ENCODE data around the gene HOXA4.

HOXA4 gene

GRCh38 chr7:27172315-27172774 lies 41.8 kb upstream of the HOXA4 start:
- Histone ChIP-seq H2AFZ (ENCODE audit: low read length) (peak overlapping the region; percentile 58; the same call in 1 of the 2 replicates), H3K4me1 (ENCODE audit: low read length) (peaks cover 9% of the 10 kb centered on the region), H3K4me2 (ENCODE audit: low read depth, low read length) (peak overlapping the region; percentile 99), H3K27me3 (replicated peaks; ENCODE audit: insufficient read depth, low read length) (peaks cover 85% of the 10 kb centered on the region), H3K27ac (ENCODE audit: low read length) (no peak overlapping the region), H4K20me1 (ENCODE audit: insufficient read depth, low read length) (no peaks in the 10 kb centered on the region), H3K9me3 (replicated peaks; ENCODE audit: insufficient read depth, low read length) (no peaks in the 10 kb centered on the region), H3K4me3 (ENCODE audit: low read length) (peak overlapping the region; percentile 59), H3K79me2 (ENCODE audit: low read length) (no peaks in the 10 kb centered on the region), H3K9ac (ENCODE audit: low read length) (no peak overlapping the region), H3K9me2 (replicated peaks; ENCODE audit: insufficient read depth, low read length) (no peaks in the 10 kb centered on the region), H3F3A (ENCODE audit: insufficient read depth, low read length) (peaks cover 12% of the 10 kb centered on the region), H3K36me3 (replicated peaks; ENCODE audit: insufficient read depth, low read length) (no peaks in the 10 kb centered on the region)
- TF ChIP-seq EZH2 (optimal IDR thresholded peaks at IDR 0.05; ENCODE audit: low read depth, low read length) (no peak), EZH2phosphoT487 (IDR thresholded peaks at IDR 0.05; ENCODE audit: low read length) (no peak), CTCF (IDR thresholded peaks at IDR 0.05; ENCODE audit: low read length) (no peak)
- no peak for DNase-seq

- Histone ChIP-seq H3K36me3 (replicated peaks; ENCODE audit: insufficient read depth, low read length) (no peaks in the 10 kb centered on the region), H3K4me2 (ENCODE audit: low read depth, low read length) (peak overlapping the region; percentile 99), H4K20me1 (ENCODE audit: insufficient read depth, low read length) (no peaks in the 10 kb centered on the region), H2AFZ (ENCODE audit: low read length) (no peak overlapping the region), H3K9me2 (replicated peaks; ENCODE audit: insufficient read depth, low read length) (no peaks in the 10 kb centered on the region), H3K27ac (ENCODE audit: low read length) (no peak overlapping the region), H3K9me3 (replicated peaks; ENCODE audit: insufficient read depth, low read length) (no peaks in the 10 kb centered on the region), H3K27me3 (replicated peaks; ENCODE audit: insufficient read depth, low read length) (peaks cover 91% of the 10 kb centered on the region), H3K9ac (ENCODE audit: low read length) (no peak overlapping the region), H3K4me1 (ENCODE audit: low read length) (peaks cover 9% of the 10 kb centered on the region), H3K79me2 (ENCODE audit: low read length) (no peaks in the 10 kb centered on the region), H3F3A (ENCODE audit: insufficient read depth, low read length) (peaks cover 12% of the 10 kb centered on the region), H3K4me3 (ENCODE audit: low read length) (peak overlapping the region; percentile 59)
- TF ChIP-seq EZH2 (optimal IDR thresholded peaks at IDR 0.05; ENCODE audit: low read depth, low read length) (no peak), CTCF (IDR thresholded peaks at IDR 0.05; ENCODE audit: low read length) (no peak; the same call in 1 of the 2 replicates), EZH2phosphoT487 (IDR thresholded peaks at IDR 0.05; ENCODE audit: low read length) (no peak)
- DNase-seq: no peak
Observed at GRCh38 chr7:27171637-27172314, 41.2 kb upstream of the HOXA4 start.

GRCh38 chr7:27171325-27171636 lies 40.7 kb upstream of the HOXA4 start:
- no peak overlapping the region for H3K27ac ChIP-seq (ENCODE audit: low read length)
- H3K36me3 ChIP-seq (replicated peaks; ENCODE audit: insufficient read depth, low read length): no peaks in the 10 kb centered on the region
- H3K4me2 ChIP-seq (ENCODE audit: low read depth, low read length): peak overlapping the region; percentile 99; the same call in 1 of the 2 replicates
- no peaks in the 10 kb centered on the region for H4K20me1 ChIP-seq (ENCODE audit: insufficient read depth, low read length)
- no peaks in the 10 kb centered on the region for H3K9me2 ChIP-seq (replicated peaks; ENCODE audit: insufficient read depth, low read length)
- H3K79me2 ChIP-seq (ENCODE audit: low read length): no peaks in the 10 kb centered on the region
- peaks cover 9% of the 10 kb centered on the region for H3K4me1 ChIP-seq (ENCODE audit: low read length)
- no peak for DNase-seq
- H3K4me3 ChIP-seq (ENCODE audit: low read length): no peak overlapping the region
- H2AFZ ChIP-seq (ENCODE audit: low read length): no peak overlapping the region
- no peak overlapping the region for H3K9ac ChIP-seq (ENCODE audit: low read length)
- peaks cover 12% of the 10 kb centered on the region for H3F3A ChIP-seq (ENCODE audit: insufficient read depth, low read length)
- H3K9me3 ChIP-seq (replicated peaks; ENCODE audit: insufficient read depth, low read length): no peaks in the 10 kb centered on the region
- no peak for TF ChIP-seq CTCF (IDR thresholded peaks at IDR 0.05; ENCODE audit: low read length)
- no peak for TF ChIP-seq EZH2phosphoT487 (IDR thresholded peaks at IDR 0.05; ENCODE audit: low read length)
- no peak for TF ChIP-seq EZH2 (optimal IDR thresholded peaks at IDR 0.05; ENCODE audit: low read depth, low read length)
- peaks cover 92% of the 10 kb centered on the region for H3K27me3 ChIP-seq (replicated peaks; ENCODE audit: insufficient read depth, low read length)
